Neural cell (in vitro differentiated cells): Measurements from ENCODE around the gene APIP. TPM values are rescaled to one million over a fixed set of nuclear protein-coding genes. Genes with fewer than 3 reads are reported as not detected.

Source experiments
- H2AFZ ChIP-seq: fragments of 200-600, 300-800 bp; sonication (generic), shearing (Covaris generic); 2 replicates; pipeline ENCODE4 v1.6.0; 2014; ENCODE audit warnings: low read depth, mild to moderate bottlenecking, antibody characterized with exemption, low read length, moderate library complexity
- H3F3A ChIP-seq: fragments of 200-600 bp; shearing (Covaris generic); 2 replicates; pipeline ENCODE4 v1.6.1; 2016; ENCODE audit warnings: mild to moderate bottlenecking, moderate library complexity, mixed read lengths, antibody characterized with exemption, low read length; ENCODE audit not compliant: insufficient read depth, poor library complexity, severe bottlenecking
- H3K27ac ChIP-seq: fragments of 200-600, 300-800 bp; sonication (generic), shearing (Covaris generic); 2 replicates; pipeline ENCODE4 v1.5.1; 2014; ENCODE audit warnings: mild to moderate bottlenecking, low read length, moderate library complexity
- H3K27me3 ChIP-seq: fragments of 300-800, 200-600 bp; sonication (generic), shearing (Covaris generic); 2 replicates; pipeline ENCODE4 v1.6.0; 2014; ENCODE audit warnings: mild to moderate bottlenecking, low read depth, low read length, moderate library complexity; ENCODE audit not compliant: insufficient read depth
- H3K36me3 ChIP-seq: fragments of 300-800, 200-600 bp; sonication (generic), shearing (Covaris generic); 2 replicates; pipeline ENCODE4 v1.5.1; 2014; ENCODE audit warnings: mild to moderate bottlenecking, antibody characterized with exemption, low read length, moderate library complexity; ENCODE audit not compliant: insufficient read depth
- H3K4me2 ChIP-seq: fragments of 300-800, 200-600 bp; sonication (generic), shearing (Covaris generic); 2 replicates; pipeline ENCODE4 v1.6.0; 2014; ENCODE audit warnings: mild to moderate bottlenecking, low read length
- H3K4me3 ChIP-seq: fragments of 300-800, 200-600 bp; sonication (generic), shearing (Covaris generic); 2 replicates; pipeline ENCODE4 v1.5.1; 2014; ENCODE audit warnings: mild to moderate bottlenecking, low read length, moderate library complexity
- H3K79me2 ChIP-seq: fragments of 200-600 bp; shearing (Covaris generic); replicated peaks from 2 replicates; pipeline ENCODE4 v1.6.0; 2014; ENCODE audit warnings: mild to moderate bottlenecking, low read length, moderate library complexity; ENCODE audit not compliant: insufficient read depth
- H3K9ac ChIP-seq: fragments of 300-800, 200-600 bp; sonication (generic), shearing (Covaris generic); 2 replicates; pipeline ENCODE4 v1.6.1; 2016; ENCODE audit warnings: mild to moderate bottlenecking, low read length, mixed read lengths
- H3K9me2 ChIP-seq: fragments of 200-600 bp; shearing (Covaris generic); 2 replicates; pipeline ENCODE4 v1.6.1; 2016; ENCODE audit warnings: mild to moderate bottlenecking, low read length, mixed read lengths; ENCODE audit not compliant: insufficient read depth
- H3K9me3 ChIP-seq: fragments of 200-600, 300-800 bp; sonication (generic), shearing (Covaris generic); 2 replicates; pipeline ENCODE4 v1.6.1; 2016; ENCODE audit warnings: mild to moderate bottlenecking, mixed run types, low read length, moderate library complexity, mixed read lengths
- H4K20me1 ChIP-seq: fragments of 200-600 bp; shearing (Covaris generic); 2 replicates; pipeline ENCODE4 v1.6.1; 2016; ENCODE audit warnings: mild to moderate bottlenecking, mixed run types; ENCODE audit not compliant: insufficient read depth
- CTCF ChIP-seq: fragments of 450-650 bp; IDR thresholded peaks from 2 replicates; pipeline ENCODE4 v1.5.1; 2014; ENCODE audit warnings: antibody characterized with exemption, mild to moderate bottlenecking, moderate library complexity; ENCODE audit not compliant: poor library complexity, severe bottlenecking
- EP300 ChIP-seq: fragments of 450-650 bp; conservative IDR thresholded peaks from 2 replicates; pipeline ENCODE4 v1.6.1; 2014; ENCODE audit warnings: antibody characterized with exemption, mild to moderate bottlenecking, moderate library complexity; ENCODE audit not compliant: poor library complexity, severe bottlenecking
- EZH2 ChIP-seq: fragments of 200-600, 300-800 bp; shearing (Covaris generic), sonication (generic); IDR thresholded peaks from 2 replicates; pipeline ENCODE4 v1.6.1; 2014; ENCODE audit warnings: antibody characterized with exemption, low read length, borderline replicate concordance, mild to moderate bottlenecking; ENCODE audit not compliant: insufficient read depth, poor library complexity, severe bottlenecking
- MXI1 ChIP-seq: fragments of 450-650 bp; conservative IDR thresholded peaks from 2 replicates; pipeline ENCODE4 v1.6.1; 2014; ENCODE audit warnings: antibody characterized with exemption, mild to moderate bottlenecking; ENCODE audit not compliant: poor library complexity, severe bottlenecking
- POLR2AphosphoS5 ChIP-seq: IDR thresholded peaks from 2 replicates; pipeline ENCODE4 v1.6.1; 2012
- RAD21 ChIP-seq: fragments of 450-650 bp; conservative IDR thresholded peaks from 2 replicates; pipeline ENCODE4 v1.6.1; 2014; ENCODE audit warnings: antibody characterized with exemption, mild to moderate bottlenecking, moderate library complexity
- REST ChIP-seq: IDR thresholded peaks from 2 replicates; pipeline ENCODE4 v1.6.1; 2012; ENCODE audit warnings: borderline replicate concordance
- SMC3 ChIP-seq: fragments of 450-650 bp; conservative IDR thresholded peaks from 2 replicates; pipeline ENCODE4 v1.6.1; 2014; ENCODE audit warnings: antibody characterized with exemption, mild to moderate bottlenecking, moderate library complexity; ENCODE audit not compliant: poor library complexity
- TAF1 ChIP-seq: IDR thresholded peaks from 2 replicates; pipeline ENCODE4 v1.6.1; 2012; ENCODE audit warnings: low read depth
- polyA plus RNA-seq: library from polyadenylated mRNA; depleted of rRNA; stranded (reverse); fragments of >200 nt; gene quantifications from 2 replicates; pipeline ENCODE4 v1.2.3, GENCODE V29; 2014

Gene APIP
- polyA plus RNA-seq, 1 donor from 2014 or later = 45.9 TPM

GRCh38 chr11:34963351-34963750 lies 47.2 kb upstream of the APIP start:
- H3K9me2 ChIP-seq = no peaks in the 10 kb centered on the region
- H3K4me3 ChIP-seq = no peak overlapping the region
- H3K27ac ChIP-seq = no peak overlapping the region
- H3F3A ChIP-seq = no peaks in the 10 kb centered on the region
- H3K9me3 ChIP-seq = no peaks in the 10 kb centered on the region
- no peak overlapping the region for H3K4me2 ChIP-seq
- H4K20me1 ChIP-seq = no peaks in the 10 kb centered on the region
- TF ChIP-seq POLR2AphosphoS5 (no peak), SMC3 (no peak), MXI1 (no peak), EP300 (no peak), EZH2 (no peak), REST (no peak), TAF1 (no peak), RAD21 (no peak), CTCF (no peak)
- H3K9ac ChIP-seq = no peak overlapping the region
- H3K27me3 ChIP-seq = no peaks in the 10 kb centered on the region
- no peak overlapping the region for H2AFZ ChIP-seq
- H3K79me2 ChIP-seq = no peaks in the 10 kb centered on the region
- no peaks in the 10 kb centered on the region for H3K36me3 ChIP-seq

- no peaks in the 10 kb centered on the region for H3K9me3 ChIP-seq
- no peaks in the 10 kb centered on the region for H3K9me2 ChIP-seq
- no peak overlapping the region for H3K27ac ChIP-seq
- H3K4me3 ChIP-seq = no peak overlapping the region
- H3K36me3 ChIP-seq = no peaks in the 10 kb centered on the region
- H3F3A ChIP-seq = no peaks in the 10 kb centered on the region
- no peak overlapping the region for H2AFZ ChIP-seq
- no peak overlapping the region for H3K9ac ChIP-seq
- no peak for TF ChIP-seq MXI1
- TF ChIP-seq TAF1 = no peak
- H3K79me2 ChIP-seq = no peaks in the 10 kb centered on the region
- H3K27me3 ChIP-seq = no peaks in the 10 kb centered on the region
- H3K4me2 ChIP-seq = no peak overlapping the region
- no peaks in the 10 kb centered on the region for H4K20me1 ChIP-seq
Measured at GRCh38 chr11:34962034-34962433, 45.9 kb upstream of the APIP start.

GRCh38 chr11:34960277-34960676 lies 44.1 kb upstream of the APIP start:
- no peaks in the 10 kb centered on the region for H4K20me1 ChIP-seq
- H3K9me3 ChIP-seq = no peaks in the 10 kb centered on the region
- no peak overlapping the region for H3K9ac ChIP-seq
- no peaks in the 10 kb centered on the region for H3K36me3 ChIP-seq
- H3K79me2 ChIP-seq = no peaks in the 10 kb centered on the region
- H3K27me3 ChIP-seq = no peaks in the 10 kb centered on the region
- no peak overlapping the region for H3K27ac ChIP-seq
- no peak overlapping the region for H3K4me3 ChIP-seq
- TF ChIP-seq TAF1 = no peak
- no peak for TF ChIP-seq MXI1
- TF ChIP-seq RAD21 = no peak
- H3K9me2 ChIP-seq = no peaks in the 10 kb centered on the region
- H3K4me2 ChIP-seq = no peak overlapping the region
- no peak overlapping the region for H2AFZ ChIP-seq
- H3F3A ChIP-seq = no peaks in the 10 kb centered on the region
